Omental fat pad (tissue), 4 donors: ENCODE results near the gene RIN1. TPM values are rescaled to one million over a fixed set of nuclear protein-coding genes. Genes with fewer than 3 reads are reported as not detected.
"Not testable (repeated sequence)": the region's sequence is repeated elsewhere in the genome, so short reads cannot be mapped to it uniquely, and the experiment has no call there.

Experiments used
- ATAC-seq: fragments of 150-250 bp; one replicate; pipeline ENCODE4 v1.9.1; 2016; ENCODE audit warnings: mild to moderate bottlenecking, moderate library complexity; ENCODE audit not compliant: low FRiP score
- DNase-seq: peaks from one replicate; pipeline ENCODE4 v3.0.0-alpha.2; 2019; ENCODE audit warnings: low spot score
- CTCF ChIP-seq, 3 donors: fragments of 450-650 bp; IDR thresholded peaks; one replicate each; pipeline ENCODE4 v1.5.1; 2016 to 2017; ENCODE audit warnings: antibody characterized with exemption in 3 of 3, mild to moderate bottlenecking in 3 of 3, moderate library complexity in 2 of 3
- total RNA-seq, 4 donors: library from RNA; depleted of rRNA; stranded (reverse); fragments of >200 nt; gene quantifications; one replicate each; pipeline ENCODE4 v1.1.0, GENCODE V29; 2016

The RIN1 gene
- total RNA-seq, 4 donors from 2014 or later = 2.9 to 34.6 (median 3.6) TPM

- peak in 2 of 3 donors; percentile 13 to 66 for TF ChIP-seq CTCF (IDR thresholded peaks at IDR 0.05)
- peak; percentile 76 for ATAC-seq
- peak; percentile 78 for DNase-seq
These were observed 24.2 kb downstream of the RIN1 start for GRCh38 chr11:66311965-66312548.

GRCh38 chr11:66311470-66311964 is 24.7 kb downstream of the RIN1 start:
- TF ChIP-seq CTCF (IDR thresholded peaks at IDR 0.05) = no peak
- DNase-seq (no peak), ATAC-seq (no peak)

- ATAC-seq = not testable (repeated sequence)
These were observed 25.3 kb downstream of the RIN1 start for GRCh38 chr11:66310803-66311440.

GRCh38 chr11:66310324-66310723 is 25.9 kb downstream of the RIN1 start:
- ATAC-seq (no peak), DNase-seq (no peak)
- no peak for TF ChIP-seq CTCF (IDR thresholded peaks at IDR 0.05)

More at GRCh38 chr11:66310803-66311440, 25.3 kb downstream of the RIN1 start:
- DNase-seq = not testable (repeated sequence)

- DNase-seq = no peak
- no peak for TF ChIP-seq CTCF (IDR thresholded peaks at IDR 0.05)
- no peak for ATAC-seq
These were observed 26.8 kb downstream of the RIN1 start for GRCh38 chr11:66309475-66309874.

GRCh38 chr11:66302656-66303055 is 33.6 kb downstream of the RIN1 start:
- DNase-seq (no peak), ATAC-seq (no peak)
- no peak for TF ChIP-seq CTCF (IDR thresholded peaks at IDR 0.05)

- DNase-seq (no peak), ATAC-seq (no peak)
- TF ChIP-seq CTCF (IDR thresholded peaks at IDR 0.05) = no peak
These were observed 37.0 kb downstream of the RIN1 start for GRCh38 chr11:66299186-66299585.
